AG04450 (cell line): ENCODE data around the gene TSHZ2. TPM values are rescaled to one million over a fixed set of nuclear protein-coding genes. Genes with fewer than 3 reads are reported as not detected.
"Not testable (repeated sequence)": the region's sequence is repeated elsewhere in the genome, so short reads cannot be mapped to it uniquely, and the experiment has no call there.

Source experiments
- CTCF ChIA-PET: fragments of 300-600, 350-600 bp; formaldehyde crosslinking; extraction: SDS; loops from one replicate; lab custom pipeline; 2022; ENCODE audit warnings: antibody characterized with exemption, inconsistent platforms; lab: Charles Lee
- POLR2A ChIA-PET: fragments of 350-600 bp; formaldehyde crosslinking; extraction: SDS; loops from one replicate; lab custom pipeline; 2021; ENCODE audit warnings: antibody characterized with exemption, inconsistent platforms; lab: Yijun Ruan, JAX
- DNase-seq: peaks from one replicate; pipeline ENCODE4 v3.0.0-alpha.2; 2011; ENCODE audit warnings: low read depth, low spot score
- H3K27ac ChIP-seq: one replicate; pipeline ENCODE4 v1.5.1; 2012; ENCODE audit warnings: low read depth, low read length, control low read depth
- H3K27me3 ChIP-seq: one replicate; pipeline ENCODE4 v1.6.0; 2012; ENCODE audit warnings: low read length; ENCODE audit not compliant: control insufficient read depth, insufficient read depth
- H3K4me3 ChIP-seq: 2 replicates; pipeline ENCODE4 v1.5.1; 2011; ENCODE audit warnings: mild to moderate bottlenecking, low read depth, low read length, control low read depth
- H3K9me3 ChIP-seq: 2 replicates; pipeline ENCODE4 v1.5.1; 2012; ENCODE audit warnings: low read length; ENCODE audit not compliant: control insufficient read depth, insufficient read depth
- CTCF ChIP-seq: IDR thresholded peaks from 2 replicates; pipeline ENCODE4 v1.5.1; 2011; ENCODE audit warnings: low read depth, low read length, control low read depth, inconsistent platforms
- polyA plus RNA-seq: library from polyadenylated mRNA; depleted of rRNA; stranded (reverse); fragments of >200 nt; gene quantifications from 2 replicates; pipeline ENCODE4 v1.2.3, GENCODE V29; 2011

Gene TSHZ2
- polyA plus RNA-seq, 1 experiment = not detected

GRCh38 chr20:53512076-53512475 is 539.9 kb downstream of the TSHZ2 start:
- Histone ChIP-seq H3K27ac (no peak overlapping the region), H3K27me3 (no peaks in the 10 kb centered on the region), H3K9me3 (no peaks in the 10 kb centered on the region), H3K4me3 (no peak overlapping the region)
- CTCF ChIA-PET = no interaction called here
- POLR2A ChIA-PET = interaction anchor here (0.7 kb wide), 1 partner anchor 554 kb away, joined by 10 read pairs; no protein-coding TSS in a partner anchor
- no peak for DNase-seq
- no peak for TF ChIP-seq CTCF

DNA sequence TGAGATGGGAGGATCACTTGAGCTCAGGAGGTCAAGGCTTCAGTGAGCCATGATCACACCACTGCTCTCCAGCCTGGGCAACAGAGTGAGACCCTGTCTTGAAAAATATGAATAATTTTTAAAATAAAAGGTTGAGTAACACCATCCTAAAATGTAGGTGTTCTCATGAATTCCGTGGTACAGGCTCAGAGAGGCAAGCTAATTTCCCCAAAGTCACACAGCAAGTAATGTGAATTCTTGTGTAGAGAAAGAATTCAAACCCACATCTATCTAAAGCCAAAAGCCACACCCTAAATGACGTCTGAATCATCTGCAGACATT is 541.0 kb downstream of the TSHZ2 start:
- Histone ChIP-seq H3K4me3 (no peak overlapping the region), H3K27ac (no peak overlapping the region), H3K27me3 (no peaks in the 10 kb centered on the region), H3K9me3 (no peaks in the 10 kb centered on the region)
- no peak for DNase-seq
- no peak for TF ChIP-seq CTCF
- ChIA-PET CTCF (no interaction called here), POLR2A (no interaction called here)

DNA sequence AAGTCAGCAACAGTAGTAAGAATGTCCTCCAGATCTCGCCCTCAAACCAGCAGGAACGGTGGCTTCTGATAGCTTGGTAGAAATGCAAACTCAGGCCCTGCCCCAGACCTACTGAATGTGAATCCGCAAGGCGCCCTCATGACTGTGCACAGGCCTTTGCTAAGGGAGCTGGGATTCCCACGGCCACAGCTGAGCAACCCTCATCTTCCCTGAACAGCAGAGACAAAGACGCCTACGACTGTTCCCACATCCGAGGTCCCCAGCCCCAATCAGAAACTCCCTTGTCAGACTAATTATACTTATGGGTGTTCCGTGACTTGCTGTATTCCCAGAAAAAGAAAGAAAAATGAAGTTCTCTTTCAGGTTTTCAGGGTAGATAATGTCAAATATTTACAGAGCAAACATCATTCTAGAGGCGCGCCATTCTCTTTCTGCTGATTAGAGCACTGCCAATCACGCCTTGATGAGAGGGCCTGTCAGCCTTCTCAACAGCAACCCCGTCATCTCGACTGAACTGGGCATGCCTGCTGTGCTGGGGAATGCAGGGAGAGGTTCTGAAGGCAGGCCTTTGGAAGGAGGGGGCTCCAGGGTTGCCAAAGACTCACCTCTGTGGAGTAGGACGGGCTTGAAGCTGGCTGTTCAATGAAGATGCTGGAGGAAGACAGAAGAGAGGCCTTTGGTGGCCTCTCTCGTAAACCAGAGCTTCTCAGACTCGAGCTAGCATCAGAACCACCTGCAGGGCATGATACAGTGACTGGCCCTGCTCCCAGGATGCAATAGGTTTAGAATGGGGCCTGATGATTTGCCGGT is 541.5 kb downstream of the TSHZ2 start:
- H3K9me3 ChIP-seq = no peaks in the 10 kb centered on the region
- DNase-seq = no peak
- no peak overlapping the region for H3K4me3 ChIP-seq
- H3K27me3 ChIP-seq = no peaks in the 10 kb centered on the region
- ChIA-PET CTCF (no interaction called here), POLR2A (no interaction called here)
- TF ChIP-seq CTCF = no peak
- no peak overlapping the region for H3K27ac ChIP-seq

DNA sequence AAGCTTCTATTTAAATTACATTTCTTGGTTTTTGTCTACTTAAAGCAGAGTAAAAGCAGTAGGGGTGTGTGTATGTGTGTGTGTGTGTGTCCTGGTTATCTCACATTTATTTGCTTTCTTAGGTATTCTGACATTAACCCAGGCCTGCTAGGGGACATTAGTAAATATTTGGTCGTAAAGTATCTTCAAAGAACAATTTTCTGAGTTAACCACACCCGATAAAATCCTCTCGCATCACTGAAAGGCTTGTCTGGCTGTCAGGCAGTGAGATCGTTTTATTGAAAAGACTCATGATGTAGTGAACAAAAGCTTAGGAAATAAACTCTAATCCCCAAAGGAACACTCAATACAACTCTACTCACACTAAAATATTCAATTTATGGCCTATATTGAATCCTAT is 543.6 kb downstream of the TSHZ2 start:
- no peak for DNase-seq
- H3K27me3 ChIP-seq = no peaks in the 10 kb centered on the region
- ChIA-PET CTCF (interaction anchor here (0.6 kb wide), 1 partner anchor 13 kb away, joined by 3 read pairs; no protein-coding TSS in a partner anchor), POLR2A (no interaction called here)
- H3K4me3 ChIP-seq = no peak overlapping the region
- no peak for TF ChIP-seq CTCF
- H3K27ac ChIP-seq = no peak overlapping the region
- H3K9me3 ChIP-seq = no peaks in the 10 kb centered on the region

- H3K9me3 ChIP-seq = no peaks in the 10 kb centered on the region
- POLR2A ChIA-PET = no interaction called here
- TF ChIP-seq CTCF = no peak
- H3K27me3 ChIP-seq = no peaks in the 10 kb centered on the region
- no peak for DNase-seq
- no peak overlapping the region for H3K27ac ChIP-seq
- CTCF ChIA-PET = no interaction called here
- H3K4me3 ChIP-seq = no peak overlapping the region
Observed at GRCh38 chr20:53517146-53517545, 545.0 kb downstream of the TSHZ2 start.

DNA sequence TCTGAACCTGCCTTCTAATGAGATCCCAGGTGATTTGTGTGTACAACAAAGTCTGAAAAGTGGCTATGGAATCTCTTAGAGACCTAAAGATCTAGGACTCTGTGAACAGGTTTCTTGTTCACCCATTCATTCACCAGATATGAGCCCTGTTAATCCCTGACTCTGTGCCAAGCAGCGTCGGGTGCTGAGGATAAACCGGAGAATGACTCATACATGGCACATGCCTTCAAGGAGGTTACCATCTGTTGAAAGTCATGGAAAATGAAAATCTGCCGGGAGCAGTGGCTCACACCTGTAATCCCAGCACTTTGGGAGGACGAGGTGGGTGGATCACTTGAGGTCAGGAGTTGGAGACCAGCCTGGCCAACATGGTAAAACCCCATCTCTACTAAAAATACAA is 549.3 kb downstream of the TSHZ2 start:
- POLR2A ChIA-PET, H3K27ac ChIP-seq, DNase-seq, H3K4me3 ChIP-seq, H3K9me3 ChIP-seq, CTCF ChIA-PET, H3K27me3 ChIP-seq: not testable (repeated sequence)
